CD8-positive, alpha-beta memory T cell (primary cell): Measurements from ENCODE around the gene ZBTB25. TPM values are rescaled to one million over a fixed set of nuclear protein-coding genes. Genes with fewer than 3 reads are reported as not detected.

Source experiments
- CTCF ChIA-PET: fragments of 350-600 bp; sonication (Branson Sonifier 250); formaldehyde crosslinking; loops from one replicate; lab custom pipeline; 2021; ENCODE audit warnings: antibody characterized with exemption; lab: Charles Lee
- POLR2A ChIA-PET: fragments of 350-600 bp; sonication (Branson Sonifier 250); formaldehyde crosslinking; loops from one replicate; lab custom pipeline; 2021; ENCODE audit warnings: antibody characterized with exemption; lab: Charles Lee
- DNase-seq, 5 donors: peaks; one replicate each; pipeline versions ENCODE4 v3.0.0 to v3.0.0-alpha.2; 2020 to 2022; ENCODE audit warnings: mixed read lengths in 1 of 5
- H3K27ac ChIP-seq: one replicate; pipeline ENCODE4 v1.7.0; 2013; ENCODE audit warnings: low read depth, mild to moderate bottlenecking, low read length, moderate library complexity
- H3K27me3 ChIP-seq: 2 replicates; pipeline ENCODE4 v1.7.0; 2013; ENCODE audit warnings: low read length, mild to moderate bottlenecking; ENCODE audit not compliant: insufficient read depth, poor library complexity, severe bottlenecking
- H3K36me3 ChIP-seq: 2 replicates; pipeline ENCODE4 v1.7.0; 2013; ENCODE audit warnings: mild to moderate bottlenecking, low read length, moderate library complexity; ENCODE audit not compliant: insufficient read depth
- H3K4me1 ChIP-seq: 2 replicates; pipeline ENCODE4 v1.7.0; 2013; ENCODE audit warnings: mild to moderate bottlenecking, low read length, moderate library complexity; ENCODE audit not compliant: insufficient read depth
- H3K4me3 ChIP-seq: 2 replicates; pipeline ENCODE4 v1.7.0; 2013; ENCODE audit warnings: mild to moderate bottlenecking, low read length
- H3K9me3 ChIP-seq: 2 replicates; pipeline ENCODE4 v1.7.0; 2013; ENCODE audit warnings: mild to moderate bottlenecking, low read length
- H3K27ac Mint-ChIP-seq, 8 donors: one replicate each; pipeline ENCODE4 v1.8.0; 2020 to 2021; ENCODE audit warnings: mixed read lengths in 8 of 8, mild to moderate bottlenecking in 6 of 8, inconsistent platforms in 3 of 8, moderate library complexity in 3 of 8
- H3K27me3 Mint-ChIP-seq, 2 donors: one replicate each; pipeline ENCODE4 v1.8.0; 2020 to 2021; ENCODE audit warnings: mixed read lengths in 2 of 2, mild to moderate bottlenecking in 1 of 2, moderate library complexity in 1 of 2
- H3K36me3 Mint-ChIP-seq, 3 donors: one replicate each; pipeline ENCODE4 v1.8.0; 2020 to 2021; ENCODE audit warnings: mixed read lengths in 3 of 3, inconsistent platforms in 1 of 3, mild to moderate bottlenecking in 1 of 3
- H3K4me1 Mint-ChIP-seq, 3 donors: one replicate each; pipeline ENCODE4 v1.8.0; 2020 to 2021; ENCODE audit warnings: mixed read lengths in 3 of 3, inconsistent platforms in 1 of 3, mild to moderate bottlenecking in 1 of 3
- H3K4me3 Mint-ChIP-seq, 7 donors: one replicate each; pipeline ENCODE4 v1.8.0; 2020 to 2021; ENCODE audit warnings: mixed read lengths in 7 of 7, mild to moderate bottlenecking in 6 of 7, moderate library complexity in 4 of 7, inconsistent platforms in 2 of 7
- H3K9me3 Mint-ChIP-seq, 5 donors: one replicate each; pipeline ENCODE4 v1.8.0; 2020 to 2022; ENCODE audit warnings: mixed read lengths in 5 of 5, mild to moderate bottlenecking in 3 of 5, moderate library complexity in 2 of 5, inconsistent platforms in 1 of 5
- polyA plus RNA-seq: library from polyadenylated mRNA; unstranded; fragments of 300-500 nt; fragmentation: Illumina TruSeq; gene quantifications from one replicate; pipeline ENCODE4 v1.2.3, GENCODE V29; 2021
- total RNA-seq, 2 experiments: library from RNA; stranded (reverse); gene quantifications; one replicate each; pipeline ENCODE4 v1.2.3, GENCODE V29; 2021

Gene ZBTB25
- total RNA-seq (10 to 100 TPM; 21.7 to 22.9 TPM), polyA plus RNA-seq (34.9 TPM)

GRCh38 chr14:64503434-64504309 is at the start of gene ZBTB25:
Gene ZBTB25 (minus strand): TSS chr14:64503838. CDS start chr14:64490533, 13,305 bp downstream.
- DNase-seq: peak; percentile 98 to 99 (median 98)
- peak within 1 kb of the TSS; percentile 94 to 99 (median 95) for H3K4me3 Mint-ChIP-seq
- Histone ChIP-seq H3K27ac (peak within 1 kb of the TSS; percentile 99), H3K36me3 (no peaks in the 10 kb centered on the region), H3K27me3 (no peaks in the 10 kb centered on the region), H3K9me3 (no peaks in the 10 kb centered on the region), H3K4me3 (peak within 1 kb of the TSS; percentile 82), H3K4me1 (peaks cover 57% of the 10 kb centered on the region)
- H3K27me3 Mint-ChIP-seq: peaks cover 0 to 4% of the 10 kb centered on the region in 2 donors
- H3K4me1 Mint-ChIP-seq: peaks cover 65 to 78% (median 68%) of the 10 kb centered on the region in 3 donors
- POLR2A ChIA-PET: interaction anchor here (0.6 to 2.0 kb wide), 15 partner anchors 8 to 862 kb away, joined by 3 to 15 read pairs (median 4); partner anchors contain the start of genes AKAP5, HSPA2, MTHFD1 and WDR89
- peaks cover 0 to 2% (median 0%) of the 10 kb centered on the region in 5 donors for H3K9me3 Mint-ChIP-seq
- peaks cover 0 to 50% (median 6%) of the 10 kb centered on the region in 3 donors for H3K36me3 Mint-ChIP-seq
- CTCF ChIA-PET: interaction anchor here (0.5 to 3.0 kb wide), 9 partner anchors 7 to 145 kb away, joined by 3 to 18 read pairs (median 6); partner anchors contain the start of gene HSPA2
- peak within 1 kb of the TSS; percentile 97 to 100 (median 100) for H3K27ac Mint-ChIP-seq

- DNase-seq: no peak
- peak overlapping the region in 4 of 8 donors; percentile 4 to 92 (median 74) for H3K27ac Mint-ChIP-seq
- H3K36me3 Mint-ChIP-seq: no peaks in the 10 kb centered on the region
- Histone ChIP-seq H3K9me3 (no peaks in the 10 kb centered on the region), H3K27ac (no peak overlapping the region), H3K4me3 (no peak overlapping the region), H3K4me1 (peaks cover 17% of the 10 kb centered on the region), H3K36me3 (no peaks in the 10 kb centered on the region), H3K27me3 (no peaks in the 10 kb centered on the region)
- peak overlapping the region; percentile 73 to 90 (median 80) for H3K4me3 Mint-ChIP-seq
- POLR2A ChIA-PET: interaction anchor here (1.2 kb wide), 1 partner anchor 46 kb away, joined by 3 read pairs; the partner anchor contains the start of gene ZBTB1
- CTCF ChIA-PET: interaction anchor here (1.2 to 2.2 kb wide), 3 partner anchors 10 to 159 kb away, joined by 3 to 16 read pairs (median 3); partner anchors contain the start of gene HSPA2
- peaks cover 13 to 15% (median 15%) of the 10 kb centered on the region in 3 donors for H3K4me1 Mint-ChIP-seq
- no peaks in the 10 kb centered on the region for H3K9me3 Mint-ChIP-seq
- H3K27me3 Mint-ChIP-seq: peaks cover 0 to 2% of the 10 kb centered on the region in 2 donors
Observed at GRCh38 chr14:64550621-64551333, 47.1 kb upstream of the ZBTB25 start.

GRCh38 chr14:64549791-64550620 is 46.4 kb upstream of the ZBTB25 start, which contains the start of gene PPP1R36:
Gene PPP1R36 (plus strand): TSS chr14:64549961. CDS start chr14:64549998, 37 bp downstream.
- Histone ChIP-seq H3K27ac (no peak within 1 kb of the TSS), H3K36me3 (no peaks in the 10 kb centered on the region), H3K4me3 (peak within 1 kb of the TSS; percentile 5), H3K9me3 (no peaks in the 10 kb centered on the region), H3K27me3 (no peaks in the 10 kb centered on the region), H3K4me1 (peaks cover 17% of the 10 kb centered on the region)
- peak within 1 kb of the TSS in 6 of 8 donors; percentile 4 to 92 (median 62) for H3K27ac Mint-ChIP-seq
- H3K9me3 Mint-ChIP-seq: no peaks in the 10 kb centered on the region
- peaks cover 13 to 15% (median 15%) of the 10 kb centered on the region in 3 donors for H3K4me1 Mint-ChIP-seq
- peak; percentile 23 to 54 (median 32) for DNase-seq
- H3K4me3 Mint-ChIP-seq: peak within 1 kb of the TSS; percentile 73 to 90 (median 80)
- ChIA-PET POLR2A (interaction anchor here (1.2 kb wide), 1 partner anchor 45 kb away, joined by 3 read pairs; the partner anchor contains the start of gene ZBTB1), CTCF (interaction anchor here (1.3 to 2.2 kb wide), 3 partner anchors 10 to 120 kb away, joined by 3 to 16 read pairs (median 6); partner anchors contain the start of gene HSPA2)
- H3K27me3 Mint-ChIP-seq: peaks cover 0 to 4% of the 10 kb centered on the region in 2 donors
- H3K36me3 Mint-ChIP-seq: no peaks in the 10 kb centered on the region

GRCh38 chr14:64549016-64549415 is 45.4 kb upstream of the ZBTB25 start:
- Mint-ChIP-seq H3K4me3 (peak overlapping the region; percentile 49 to 81 (median 54)), H3K27me3 (peaks cover 0 to 4% of the 10 kb centered on the region in 2 donors), H3K4me1 (peaks cover 13 to 15% (median 15%) of the 10 kb centered on the region in 3 donors), H3K27ac (no peak overlapping the region), H3K9me3 (no peaks in the 10 kb centered on the region), H3K36me3 (no peaks in the 10 kb centered on the region)
- Histone ChIP-seq H3K27me3 (no peaks in the 10 kb centered on the region), H3K36me3 (no peaks in the 10 kb centered on the region), H3K4me1 (peaks cover 17% of the 10 kb centered on the region), H3K4me3 (no peak overlapping the region), H3K9me3 (no peaks in the 10 kb centered on the region), H3K27ac (no peak overlapping the region)
- POLR2A ChIA-PET: no interaction called here
- DNase-seq: no peak
- CTCF ChIA-PET: interaction anchor here (0.7 to 1.6 kb wide), 2 partner anchors 9 to 119 kb away, joined by 3 to 6 read pairs; partner anchors contain the start of gene HSPA2

- H3K36me3 Mint-ChIP-seq: peaks cover 0 to 5% (median 0%) of the 10 kb centered on the region in 3 donors
- no peak for DNase-seq
- Histone ChIP-seq H3K9me3 (no peaks in the 10 kb centered on the region), H3K27me3 (no peaks in the 10 kb centered on the region), H3K36me3 (no peaks in the 10 kb centered on the region), H3K4me3 (no peak overlapping the region), H3K27ac (no peak overlapping the region), H3K4me1 (peaks cover 17% of the 10 kb centered on the region)
- peaks cover 0 to 6% (median 3%) of the 10 kb centered on the region in 5 donors for H3K9me3 Mint-ChIP-seq
- H3K4me1 Mint-ChIP-seq: peaks cover 29 to 41% (median 36%) of the 10 kb centered on the region in 3 donors
- H3K27ac Mint-ChIP-seq: no peak overlapping the region
- no peak overlapping the region for H3K4me3 Mint-ChIP-seq
- peaks cover 0 to 6% of the 10 kb centered on the region in 2 donors for H3K27me3 Mint-ChIP-seq
- ChIA-PET POLR2A (interaction anchor here (0.7 to 0.9 kb wide), 3 partner anchors 39 to 206 kb away, joined by 3 to 7 read pairs (median 3); no protein-coding TSS in a partner anchor), CTCF (interaction anchor here (0.8 kb wide), 2 partner anchors 16 to 91 kb away, joined by 3 read pairs; no protein-coding TSS in a partner anchor)
Observed at GRCh38 chr14:64544607-64545312, 41.1 kb upstream of the ZBTB25 start.

- H3K4me1 Mint-ChIP-seq: peaks cover 26 to 39% (median 37%) of the 10 kb centered on the region in 3 donors
- Histone ChIP-seq H3K4me3 (no peak overlapping the region), H3K4me1 (peaks cover 18% of the 10 kb centered on the region), H3K27me3 (no peaks in the 10 kb centered on the region), H3K27ac (no peak overlapping the region), H3K36me3 (no peaks in the 10 kb centered on the region), H3K9me3 (no peaks in the 10 kb centered on the region)
- DNase-seq: no peak
- H3K36me3 Mint-ChIP-seq: peaks cover 0 to 6% (median 0%) of the 10 kb centered on the region in 3 donors
- peak overlapping the region; percentile 53 to 99 (median 95) for H3K4me3 Mint-ChIP-seq
- peaks cover 0 to 6% of the 10 kb centered on the region in 2 donors for H3K27me3 Mint-ChIP-seq
- H3K27ac Mint-ChIP-seq: peak overlapping the region in 3 of 8 donors; percentile 12 to 72 (median 51)
- ChIA-PET POLR2A (no interaction called here), CTCF (interaction anchor here (1.4 to 2.2 kb wide), 2 partner anchors 13 to 38 kb away, joined by 4 to 7 read pairs; partner anchors contain the start of gene ZBTB1)
- H3K9me3 Mint-ChIP-seq: peaks cover 0 to 6% (median 3%) of the 10 kb centered on the region in 5 donors
Observed at GRCh38 chr14:64542836-64543201, 39.2 kb upstream of the ZBTB25 start.
